ENCODE data around the gene SAA2. TPM values are rescaled to one million over a fixed set of nuclear protein-coding genes. Genes with fewer than 3 reads are reported as not detected.
"Not testable (repeated sequence)": the region's sequence is repeated elsewhere in the genome, so short reads cannot be mapped to it uniquely, and the experiment has no call there.

Gene SAA2
- total RNA-seq, 2 experiments from 2014 or later, result 0.25 TPM; not detected in 1

DNA sequence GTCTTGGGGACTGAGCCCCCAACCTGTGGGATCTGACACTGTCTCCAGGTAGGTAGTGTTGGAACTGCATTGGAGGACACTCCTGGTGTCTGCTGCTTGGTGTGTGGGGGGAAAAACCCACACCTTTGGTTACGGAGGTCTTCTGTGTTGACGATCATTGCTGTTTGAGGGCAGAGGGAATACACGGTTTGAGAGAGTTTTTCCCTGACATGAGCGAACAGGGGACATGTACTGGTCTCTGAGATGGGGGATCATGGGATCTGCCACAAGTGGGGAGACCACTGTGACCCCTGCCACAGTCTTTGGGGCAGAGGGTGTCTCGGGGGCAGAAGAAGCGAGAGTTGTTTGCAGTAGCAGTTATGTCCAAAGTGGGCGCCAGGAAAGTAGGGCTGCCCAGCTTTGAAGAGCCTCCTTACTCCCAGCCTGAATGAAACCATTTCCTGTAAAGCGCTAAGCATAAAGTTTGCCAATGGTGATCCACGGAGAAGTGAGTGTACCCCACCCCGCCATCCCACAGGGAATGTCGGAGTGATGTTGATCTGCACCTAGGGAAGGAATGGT is 5.4 kb upstream of the SAA2 start:
- Histone ChIP-seq H3K4me3 (ENCODE audit: low read length) (no peak overlapping the region), H3K27ac (ENCODE audit: low read depth in 1 of 2, low read length in 2 of 2) (no peak overlapping the region), H3K9me3 (ENCODE audit: control insufficient read depth in 1 of 2, insufficient read depth in 1 of 2, low read length in 2 of 2) (no peaks in the 10 kb centered on the region), H3K36me3 (ENCODE audit: insufficient read depth, low read length) (no peaks in the 10 kb centered on the region), H3K27me3 (ENCODE audit: control insufficient read depth in 1 of 2, insufficient read depth in 2 of 2, low read length in 2 of 2) (no peaks in the 10 kb centered on the region), H3K4me1 (ENCODE audit: insufficient read depth, low read length) (no peaks in the 10 kb centered on the region)
- Mint-ChIP-seq H3K27ac (no peak overlapping the region), H3K9me3 (no peaks in the 10 kb centered on the region), H3K4me1 (ENCODE audit: low read depth) (no peaks in the 10 kb centered on the region), H3K4me3 (no peak overlapping the region), H3K36me3 (ENCODE audit: low read depth) (no peaks in the 10 kb centered on the region), H3K27me3 (peaks cover 8% of the 10 kb centered on the region)
- intact Hi-C loops (cut with DNase I, micrococcal nuclease), result loop anchor here in 1 of 2 experiments (10.0 kb wide), 1 partner anchor 481 kb away; no protein-coding TSS in a partner anchor
- CTCF ChIA-PET, result interaction anchor here (1.4 kb wide), 1 partner anchor 10 kb away, joined by 4 read pairs; no protein-coding TSS in a partner anchor
- DNase-seq (no peak), ATAC-seq (ENCODE audit: poor library complexity) (no peak)
- POLR2A ChIA-PET, result no interaction called here
- TF ChIP-seq, protein P1, sequence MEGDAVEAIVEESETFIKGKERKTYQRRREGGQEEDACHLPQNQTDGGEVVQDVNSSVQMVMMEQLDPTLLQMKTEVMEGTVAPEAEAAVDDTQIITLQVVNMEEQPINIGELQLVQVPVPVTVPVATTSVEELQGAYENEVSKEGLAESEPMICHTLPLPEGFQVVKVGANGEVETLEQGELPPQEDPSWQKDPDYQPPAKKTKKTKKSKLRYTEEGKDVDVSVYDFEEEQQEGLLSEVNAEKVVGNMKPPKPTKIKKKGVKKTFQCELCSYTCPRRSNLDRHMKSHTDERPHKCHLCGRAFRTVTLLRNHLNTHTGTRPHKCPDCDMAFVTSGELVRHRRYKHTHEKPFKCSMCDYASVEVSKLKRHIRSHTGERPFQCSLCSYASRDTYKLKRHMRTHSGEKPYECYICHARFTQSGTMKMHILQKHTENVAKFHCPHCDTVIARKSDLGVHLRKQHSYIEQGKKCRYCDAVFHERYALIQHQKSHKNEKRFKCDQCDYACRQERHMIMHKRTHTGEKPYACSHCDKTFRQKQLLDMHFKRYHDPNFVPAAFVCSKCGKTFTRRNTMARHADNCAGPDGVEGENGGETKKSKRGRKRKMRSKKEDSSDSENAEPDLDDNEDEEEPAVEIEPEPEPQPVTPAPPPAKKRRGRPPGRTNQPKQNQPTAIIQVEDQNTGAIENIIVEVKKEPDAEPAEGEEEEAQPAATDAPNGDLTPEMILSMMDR (IDR thresholded peaks at IDR 0.05), result no peak

DNA sequence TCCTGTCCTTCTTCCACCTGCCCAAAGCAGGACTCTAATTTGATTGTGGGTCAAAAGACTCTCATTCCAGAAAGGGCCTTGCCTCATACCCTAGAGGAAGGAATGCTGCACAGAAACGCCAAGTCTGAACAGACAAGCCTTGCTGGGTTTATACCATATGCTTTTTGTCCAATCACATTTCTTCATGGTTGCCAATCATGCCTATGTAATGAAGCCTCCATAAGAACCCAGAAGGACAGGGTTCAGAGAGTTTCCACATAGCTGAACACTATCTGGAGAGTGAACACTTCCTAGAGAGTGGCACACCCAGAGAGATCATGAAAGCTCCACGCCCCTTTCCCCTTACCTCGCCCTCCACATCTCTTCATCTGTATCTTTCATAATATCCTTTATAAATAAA is 4.8 kb upstream of the SAA2 start:
- H3K27ac Mint-ChIP-seq, result no peak overlapping the region

DNA sequence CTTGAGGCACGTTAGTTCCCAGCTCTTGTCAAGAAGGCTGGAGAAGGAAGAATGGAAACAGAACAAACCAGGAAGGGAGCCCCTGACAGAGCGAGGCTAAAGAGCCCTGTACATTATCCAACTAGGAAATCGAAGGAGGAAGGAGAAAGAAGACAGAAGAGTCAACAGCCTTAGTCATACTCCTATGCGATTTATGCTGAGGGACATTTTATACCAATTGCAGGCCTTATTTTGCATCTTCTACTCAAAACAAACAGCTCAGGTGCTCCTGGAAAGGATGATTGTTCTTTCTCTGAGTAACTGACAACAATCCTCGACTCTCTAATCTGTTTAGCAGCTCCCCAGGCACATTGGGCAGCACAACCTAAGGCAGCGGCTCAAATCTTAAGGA is 1.3 kb downstream of the SAA2 start:
- H3K9me3 Mint-ChIP-seq; H3K9me3 ChIP-seq (ENCODE audit: control insufficient read depth in 1 of 2, insufficient read depth in 1 of 2, low read length in 2 of 2); CTCF ChIA-PET; H3K27ac Mint-ChIP-seq; H3K36me3 ChIP-seq (ENCODE audit: insufficient read depth, low read length); H3K27me3 ChIP-seq (ENCODE audit: control insufficient read depth in 1 of 2, insufficient read depth in 2 of 2, low read length in 2 of 2); DNase-seq; POLR2A ChIA-PET; H3K4me3 ChIP-seq (ENCODE audit: low read length); H3K27ac ChIP-seq (ENCODE audit: low read depth in 1 of 2, low read length in 2 of 2); H3K27me3 Mint-ChIP-seq; ATAC-seq (ENCODE audit: poor library complexity); H3K36me3 Mint-ChIP-seq (ENCODE audit: low read depth): not testable (repeated sequence)
- Mint-ChIP-seq H3K4me3 (peak overlapping the region; percentile 74), H3K4me1 (ENCODE audit: low read depth) (peaks cover 13% of the 10 kb centered on the region)
- intact Hi-C loops (cut with DNase I, micrococcal nuclease), result loop anchor here (1.0 to 2.0 kb wide), 2 partner anchors 18 to 22 kb away; no protein-coding TSS in a partner anchor
- peaks cover 14% of the 10 kb centered on the region for H3K4me1 ChIP-seq (ENCODE audit: insufficient read depth, low read length)

More for the DNA sequence above, 4.8 kb upstream of the SAA2 start:
- ChIA-PET CTCF (interaction anchor here (1.4 kb wide), 1 partner anchor 9 kb away, joined by 4 read pairs; no protein-coding TSS in a partner anchor), POLR2A (interaction anchor here (0.7 kb wide), 1 partner anchor 85 kb away, joined by 3 read pairs; no protein-coding TSS in a partner anchor)
- TF ChIP-seq, protein P1 (IDR thresholded peaks at IDR 0.05), result no peak
- no peaks in the 10 kb centered on the region for H3K36me3 Mint-ChIP-seq (ENCODE audit: low read depth)
- intact Hi-C loops (cut with DNase I, micrococcal nuclease), result loop anchor here in 1 of 2 experiments (10.0 kb wide), 1 partner anchor 482 kb away; no protein-coding TSS in a partner anchor
- no peaks in the 10 kb centered on the region for H3K9me3 ChIP-seq (ENCODE audit: control insufficient read depth in 1 of 2, insufficient read depth in 1 of 2, low read length in 2 of 2)
- H3K9me3 Mint-ChIP-seq, result no peaks in the 10 kb centered on the region
- H3K27me3 Mint-ChIP-seq, result peaks cover 8% of the 10 kb centered on the region
- ATAC-seq (ENCODE audit: poor library complexity) (no peak), DNase-seq (no peak)
- no peaks in the 10 kb centered on the region for H3K36me3 ChIP-seq (ENCODE audit: insufficient read depth, low read length)
- no peak overlapping the region for H3K27ac ChIP-seq (ENCODE audit: low read depth in 1 of 2, low read length in 2 of 2)
- no peaks in the 10 kb centered on the region for H3K4me1 ChIP-seq (ENCODE audit: insufficient read depth, low read length)
- H3K4me1 Mint-ChIP-seq (ENCODE audit: low read depth), result no peaks in the 10 kb centered on the region
- no peak overlapping the region for H3K4me3 Mint-ChIP-seq
- H3K4me3 ChIP-seq (ENCODE audit: low read length), result no peak overlapping the region
- no peaks in the 10 kb centered on the region for H3K27me3 ChIP-seq (ENCODE audit: control insufficient read depth in 1 of 2, insufficient read depth in 2 of 2, low read length in 2 of 2)

DNA sequence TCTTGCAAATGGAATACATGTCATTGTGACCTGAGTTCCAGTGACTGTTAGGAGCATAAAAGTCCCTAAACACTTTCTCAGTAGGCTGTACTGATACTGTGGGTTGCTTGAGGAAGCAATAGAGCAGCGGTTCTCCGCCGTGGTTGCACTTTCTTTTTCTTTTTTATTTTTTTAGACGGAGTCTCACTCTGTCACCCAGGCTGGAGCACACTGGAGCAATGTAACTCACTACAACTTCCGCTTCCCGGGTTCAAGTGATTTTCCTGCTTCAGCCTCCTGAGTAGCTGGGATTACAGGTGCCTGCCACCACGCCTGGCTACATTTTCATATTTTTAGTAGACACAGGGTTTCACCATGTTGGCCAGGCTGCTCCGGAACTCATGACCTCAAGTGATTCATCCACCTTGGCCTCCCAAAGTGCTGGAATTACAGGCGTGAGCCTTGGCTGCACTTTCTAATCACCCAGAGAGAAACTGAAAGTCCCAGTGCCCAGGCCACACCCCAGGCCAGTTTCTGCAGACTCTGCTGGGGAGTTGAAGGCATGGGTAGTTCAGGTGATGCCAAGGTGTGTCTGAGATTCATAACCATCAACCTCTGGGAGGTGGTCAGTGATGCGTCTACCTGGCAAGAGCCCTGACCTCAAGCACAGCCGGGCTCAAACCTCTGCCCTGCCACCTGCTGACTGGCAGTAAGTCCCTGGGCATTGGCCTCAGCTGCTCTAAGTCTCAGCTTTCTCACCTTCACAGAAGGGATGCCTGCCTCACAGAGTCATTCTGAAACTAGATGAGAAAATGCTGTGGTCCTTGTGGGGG is 1.9 kb downstream of the SAA2 start:
- H3K36me3 Mint-ChIP-seq (ENCODE audit: low read depth); H3K9me3 Mint-ChIP-seq; H3K27me3 Mint-ChIP-seq; H3K36me3 ChIP-seq (ENCODE audit: insufficient read depth, low read length); H3K27me3 ChIP-seq (ENCODE audit: control insufficient read depth in 1 of 2, insufficient read depth in 2 of 2, low read length in 2 of 2); H3K9me3 ChIP-seq (ENCODE audit: control insufficient read depth in 1 of 2, insufficient read depth in 1 of 2, low read length in 2 of 2); POLR2A ChIA-PET; CTCF ChIA-PET: not testable (repeated sequence)
- Mint-ChIP-seq H3K4me3 (peak overlapping the region; percentile 74), H3K27ac (peak overlapping the region; percentile 63), H3K4me1 (ENCODE audit: low read depth) (peaks cover 13% of the 10 kb centered on the region)
- Histone ChIP-seq H3K27ac (ENCODE audit: low read depth in 1 of 2, low read length in 2 of 2) (peak overlapping the region in 1 of 2 donors; percentile 24), H3K4me1 (ENCODE audit: insufficient read depth, low read length) (peaks cover 14% of the 10 kb centered on the region), H3K4me3 (ENCODE audit: low read length) (peak overlapping the region; percentile 39)
- ATAC-seq (ENCODE audit: poor library complexity), result peak; percentile 69
- DNase-seq, result peak in 4 of 14 experiments; percentile 20 to 70 (median 46)
- intact Hi-C loops (cut with DNase I, micrococcal nuclease), result loop anchor here (1.0 to 2.0 kb wide), 2 partner anchors 19 to 22 kb away; no protein-coding TSS in a partner anchor
